IMR-90 (cell line): Measurements from ENCODE around the gene DCLK1. TPM values are rescaled to one million over a fixed set of nuclear protein-coding genes. Genes with fewer than 3 reads are reported as not detected.

Experiments used
- ATAC-seq: fragments of 200-7000 bp; cut with Tn5 transposase; 2 replicates; pipeline ENCODE4 v1.9.1; 2020; ENCODE audit warnings: low read depth, mild to moderate bottlenecking, moderate library complexity
- BruUV-seq: library from RNA; stranded (reverse); fragments of 400-500 nt; replicated peaks from 2 replicates; lab custom pipeline; 2021; lab: Mats Ljungman, UMichigan
- CTCF ChIA-PET: fragments of 300-600 bp; formaldehyde crosslinking; extraction: SDS; loops from one replicate; lab custom pipeline; 2021; ENCODE audit warnings: antibody characterized with exemption; lab: Yijun Ruan, JAX
- POLR2A ChIA-PET: fragments of 300-600 bp; sonication (Branson Sonifier 250); formaldehyde crosslinking; loops from one replicate; lab custom pipeline; 2022; ENCODE audit warnings: antibody characterized with exemption; ENCODE audit not compliant: unreplicated experiment; lab: Charles Lee
- DNase-seq: peaks from one replicate; pipeline ENCODE4 v3.0.0; 2013
- H2AFZ ChIP-seq: replicated peaks from 2 replicates; pipeline ENCODE3; 2013; ENCODE audit warnings: low read length, mild to moderate bottlenecking; ENCODE audit not compliant: poor library complexity
- H2AK5ac ChIP-seq: 2 replicates; pipeline ENCODE4 v1.6.1; 2013; ENCODE audit warnings: low read depth, low read length, inconsistent platforms
- H2AK9ac ChIP-seq: replicated peaks from 2 replicates; pipeline ENCODE3; 2013; ENCODE audit warnings: mild to moderate bottlenecking, low read depth, low read length, moderate library complexity; ENCODE audit not compliant: poor library complexity
- H2BK120ac ChIP-seq: 2 replicates; pipeline ENCODE4 v1.6.1; 2013; ENCODE audit warnings: low read depth, low read length, inconsistent platforms
- H2BK15ac ChIP-seq: 3 replicates; pipeline ENCODE4 v1.6.1; 2013; ENCODE audit warnings: low read depth, low read length, inconsistent platforms
- H2BK20ac ChIP-seq: 2 replicates; pipeline ENCODE4 v1.6.1; 2013; ENCODE audit warnings: low read depth, mild to moderate bottlenecking, inconsistent platforms, low read length, moderate library complexity
- H2BK5ac ChIP-seq: 2 replicates; pipeline ENCODE4 v1.6.1; 2013; ENCODE audit warnings: mild to moderate bottlenecking, low read depth, low read length, inconsistent platforms; ENCODE audit not compliant: poor library complexity, severe bottlenecking
- H3K14ac ChIP-seq: replicated peaks from 2 replicates; pipeline ENCODE4 v1.6.1; 2013; ENCODE audit warnings: low read depth, low read length, inconsistent platforms
- H3K18ac ChIP-seq: 2 replicates; pipeline ENCODE4 v1.6.1; 2013; ENCODE audit warnings: low read depth, low read length, control low read depth
- H3K23ac ChIP-seq: 2 replicates; pipeline ENCODE4 v1.6.1; 2013; ENCODE audit warnings: low read depth, low read length, inconsistent platforms
- H3K27ac ChIP-seq: 2 replicates; pipeline ENCODE4 v1.5.1; 2013; ENCODE audit warnings: mild to moderate bottlenecking, control low read depth, low read length; ENCODE audit not compliant: insufficient read depth
- H3K27me3 ChIP-seq: 2 replicates; pipeline ENCODE4 v1.6.1; 2013; ENCODE audit warnings: low read length; ENCODE audit not compliant: control insufficient read depth, insufficient read depth
- H3K36me3 ChIP-seq: 2 replicates; pipeline ENCODE4 v1.6.1; 2013; ENCODE audit warnings: low read length, mixed read lengths; ENCODE audit not compliant: control insufficient read depth, insufficient read depth
- H3K4ac ChIP-seq: 2 replicates; pipeline ENCODE4 v1.6.1; 2013; ENCODE audit warnings: low read depth, low read length, inconsistent platforms
- H3K4me1 ChIP-seq: 2 replicates; pipeline ENCODE4 v1.6.1; 2013; ENCODE audit warnings: low read length, mixed read lengths; ENCODE audit not compliant: control insufficient read depth, insufficient read depth
- H3K4me2 ChIP-seq: 2 replicates; pipeline ENCODE4 v1.6.1; 2013; ENCODE audit warnings: low read depth, mild to moderate bottlenecking, control low read depth, low read length, moderate library complexity
- H3K4me3 ChIP-seq: 2 replicates; pipeline ENCODE4 v1.5.1; 2013; ENCODE audit warnings: low read depth, mild to moderate bottlenecking, control low read depth, low read length, moderate library complexity; ENCODE audit not compliant: insufficient read depth
- H3K56ac ChIP-seq: 2 replicates; pipeline ENCODE4 v1.6.1; 2013; ENCODE audit warnings: low read length, inconsistent platforms; ENCODE audit not compliant: insufficient read depth; ENCODE audit errors: extremely low read depth
- H3K79me1 ChIP-seq, 2 experiments: 2 replicates each; pipeline ENCODE4 v1.6.1; 2013; ENCODE audit warnings: low read length in 2 of 2, inconsistent platforms in 1 of 2, low read depth in 1 of 2
- H3K9ac ChIP-seq: 2 replicates; pipeline ENCODE4 v1.6.1; 2013; ENCODE audit warnings: low read depth, low read length, control low read depth
- H3K9me1 ChIP-seq: 2 replicates; pipeline ENCODE4 v1.6.1; 2013; ENCODE audit warnings: low read length, inconsistent platforms; ENCODE audit not compliant: insufficient read depth
- H3K9me3 ChIP-seq: 2 replicates; pipeline ENCODE4 v1.6.1; 2013; ENCODE audit warnings: low read length; ENCODE audit not compliant: control insufficient read depth, insufficient read depth
- H4K20me1 ChIP-seq: 2 replicates; pipeline ENCODE4 v1.6.1; 2013; ENCODE audit warnings: low read length, inconsistent platforms; ENCODE audit not compliant: insufficient read depth
- H4K5ac ChIP-seq: 2 replicates; pipeline ENCODE4 v1.6.1; 2013; ENCODE audit warnings: mild to moderate bottlenecking, low read depth, low read length, control low read depth
- H4K8ac ChIP-seq, 2 experiments: 2 replicates each; pipeline ENCODE4 v1.6.1; 2013; ENCODE audit warnings: low read depth in 2 of 2, low read length in 2 of 2, control low read depth in 1 of 2, inconsistent platforms in 1 of 2
- H4K91ac ChIP-seq: 2 replicates; pipeline ENCODE4 v1.6.1; 2013; ENCODE audit warnings: low read depth, low read length, inconsistent platforms; ENCODE audit not compliant: insufficient read depth
- BHLHE40 ChIP-seq: fragments of 150-350 bp; IDR thresholded peaks from 2 replicates; pipeline ENCODE4 v1.6.1; 2016; ENCODE audit warnings: mild to moderate bottlenecking, low read depth, low read length
- CEBPB ChIP-seq: IDR thresholded peaks from 2 replicates; pipeline ENCODE4 v1.6.1; 2012; ENCODE audit warnings: low read depth, low read length, improper control_type of control experiment
- CHD1 ChIP-seq: IDR thresholded peaks from 2 replicates; pipeline ENCODE4 v1.6.1; 2012; ENCODE audit warnings: low read depth, low read length, improper control_type of control experiment
- ELK1 ChIP-seq: fragments of 150-350 bp; IDR thresholded peaks from 2 replicates; pipeline ENCODE4 v1.6.1; 2016; ENCODE audit warnings: low read depth, mild to moderate bottlenecking, low read length, moderate library complexity, borderline replicate concordance
- FOS ChIP-seq: fragments of 150-350 bp; IDR thresholded peaks from 2 replicates; pipeline ENCODE4 v1.6.1; 2016; ENCODE audit warnings: low read depth, low read length
- MXI1 ChIP-seq: IDR thresholded peaks from 2 replicates; pipeline ENCODE4 v1.6.1; 2012; ENCODE audit warnings: low read depth, mild to moderate bottlenecking, low read length, moderate library complexity, borderline replicate concordance
- NFE2L2 ChIP-seq: fragments of 150-350 bp; IDR thresholded peaks from 2 replicates; pipeline ENCODE4 v1.6.1; 2016; ENCODE audit warnings: low read depth, mild to moderate bottlenecking, low read length
- RAD21 ChIP-seq: IDR thresholded peaks from 2 replicates; pipeline ENCODE4 v1.6.1; 2012; ENCODE audit warnings: low read length, improper control_type of control experiment
- SMC3 ChIP-seq: fragments of 150-350 bp; IDR thresholded peaks from 2 replicates; pipeline ENCODE4 v1.6.1; 2016; ENCODE audit warnings: low read depth, mild to moderate bottlenecking, antibody characterized with exemption, low read length, moderate library complexity
- WGBS, 2 experiments: methylation state at CpG; one replicate each; pipeline versions ENCODE4 v1.1.5 to v1.1.7; 2013; ENCODE audit warnings: missing lambda C conversion rate in 2 of 2; ENCODE audit not compliant: insufficient read length in 1 of 2; ENCODE audit errors: extremely low coverage in 2 of 2; 5-methylcytosine and 5-hydroxymethylcytosine counted together
- dilution Hi-C: fragments of 300-500 bp; cut with HindIII; formaldehyde crosslinking; loops from one replicate; pipeline ENCODE4 v1.14.3; 2018; ENCODE audit warnings: low sequenced_read_pairs; ENCODE audit not compliant: unreplicated experiment
- in situ Hi-C: fragments of 300-500 bp; cut with MboI; formaldehyde crosslinking; loops from 3 replicates; pipeline ENCODE4 v1.14.3; 2019; ENCODE audit warnings: low sequenced_read_pairs, inconsistent platforms, mixed read lengths
- intact Hi-C: fragments of 100-400 bp; cut with micrococcal nuclease; formaldehyde crosslinking; loops from 2 replicates; pipeline ENCODE4 v1.10.0; 2022
- polyA plus RNA-seq, 3 experiments: library from polyadenylated mRNA; depleted of rRNA; stranded (reverse); fragments of >200 nt; gene quantifications; 2 replicates each; pipeline ENCODE4 v1.2.3, GENCODE V29; 2012; ENCODE audit warnings: low replicate concordance in 1 of 3
- total RNA-seq: library from RNA; depleted of rRNA; stranded (reverse); fragments of >200 nt; gene quantifications from 2 replicates; pipeline ENCODE4 v1.2.3, GENCODE V29; 2012

Gene DCLK1
- total and polyA plus RNA-seq, 2 of the 4 experiments (the other 2 are of a cell fraction): under 0.01 to 0.02 TPM

- no peak for DNase-seq
- H3K27ac ChIP-seq: no peak overlapping the region
- H4K5ac ChIP-seq: no peak overlapping the region
- in situ Hi-C loops: no loop called here
- H3K4me1 ChIP-seq: peaks cover 2% of the 10 kb centered on the region; the same call in 1 of the 2 replicates
- CTCF ChIA-PET: interaction anchor here (0.6 kb wide), 1 partner anchor 57 kb away, joined by 3 read pairs; no protein-coding TSS in a partner anchor
- H2AK9ac ChIP-seq: no peak overlapping the region
- no peak overlapping the region for H3K14ac ChIP-seq
- intact Hi-C loops: no loop called here
- no peaks in the 10 kb centered on the region for H3K36me3 ChIP-seq
- no CpG with 5 or more reads among the region's 2 CpGs for WGBS, 2 experiments
- no peak overlapping the region for H4K91ac ChIP-seq
- H2AFZ ChIP-seq: no peak overlapping the region
- no peak overlapping the region for H2BK20ac ChIP-seq
- H3K9ac ChIP-seq: no peak overlapping the region
- no peak overlapping the region for H3K4me2 ChIP-seq
- no peak overlapping the region for H3K18ac ChIP-seq
- H3K23ac ChIP-seq: no peak overlapping the region
- H3K56ac ChIP-seq: no peak overlapping the region
- no peak overlapping the region for H2BK120ac ChIP-seq
- no peak for ATAC-seq
- H3K27me3 ChIP-seq: no peaks in the 10 kb centered on the region
- no peak overlapping the region for H3K4me3 ChIP-seq
- no peaks in the 10 kb centered on the region for H4K20me1 ChIP-seq
- no peak overlapping the region for H2BK5ac ChIP-seq
- H2AK5ac ChIP-seq: no peak overlapping the region
- no peak overlapping the region for H3K4ac ChIP-seq
- no TSS peak for BruUV-seq
- dilution Hi-C loops: no loop called here
- POLR2A ChIA-PET: no interaction called here
- no peaks in the 10 kb centered on the region for H3K9me1 ChIP-seq
- no peaks in the 10 kb centered on the region for H3K79me1 ChIP-seq
- no peak overlapping the region for H2BK15ac ChIP-seq
- no peaks in the 10 kb centered on the region for H3K9me3 ChIP-seq
- no peak overlapping the region for H4K8ac ChIP-seq
- TF ChIP-seq RAD21 (no peak), FOS (no peak), CEBPB (no peak), NFE2L2 (no peak), BHLHE40 (no peak), CHD1 (no peak), ELK1 (no peak), MXI1 (no peak), SMC3 (no peak)
Measured at GRCh38 chr13:35889560-35889959, 241.6 kb downstream of the DCLK1 start.
